ENCODE data around the gene ZNF568. TPM values are rescaled to one million over a fixed set of nuclear protein-coding genes. Genes with fewer than 3 reads are reported as not detected.

ZNF568 gene
- 28.0 TPM for polyA plus RNA-seq (ENCODE audit: insufficient read length)
- long read RNA-seq, donor 1, transcript ZNF568-201 (7 exons, 2,441 nt) = major isoform, 7 of 10 reads
- long read RNA-seq, donor 1, partial matches to known transcripts = 0 of 10 reads
- long read RNA-seq, donor 1, other reads (novel, unspliced or antisense) = 0 of 10 reads
- long read RNA-seq, donor 2, partial matches to known transcripts = 0 of 9 reads
- long read RNA-seq, donor 2, other reads (novel, unspliced or antisense) = 0 of 9 reads
- long read RNA-seq, donor 3, partial matches to known transcripts = 0 of 3 reads
- long read RNA-seq, donor 3, other reads (novel, unspliced or antisense) = 0 of 3 reads
- long read RNA-seq, donor 4 = 0 reads
- long read RNA-seq, donor 5, partial matches to known transcripts = 10 of 15 reads
- long read RNA-seq, donor 5, other reads (novel, unspliced or antisense) = 0 of 15 reads
- long read RNA-seq, donor 6, partial matches to known transcripts = 0 of 5 reads
- long read RNA-seq, donor 6, other reads (novel, unspliced or antisense) = 0 of 5 reads
- long read RNA-seq, donor 7, transcript ZNF568-208 (3 exons, 1,902 nt) = major isoform, 6 of 10 reads
- long read RNA-seq, donor 7, partial matches to known transcripts = 0 of 10 reads
- long read RNA-seq, donor 7, other reads (novel, unspliced or antisense) = 0 of 10 reads
- long read RNA-seq, donor 8, partial matches to known transcripts = 0 of 4 reads
- long read RNA-seq, donor 8, other reads (novel, unspliced or antisense) = 0 of 4 reads

- DNase-seq = peak; percentile 87
Observed at GRCh38 chr19:36915992-36916830, at the start of gene ZNF568, which contains the start of gene ZNF829. Gene ZNF568, plus strand, starts transcription at chr19:36916332. Its CDS starts 6,439 bp downstream, at chr19:36922771. Gene ZNF829, minus strand, starts transcription at chr19:36916291. Its CDS starts 1,124 bp downstream, at chr19:36915167.

GRCh38 chr19:36876993-36877938, 38.9 kb upstream of the ZNF568 start:
- DNase-seq = no peak

GRCh38 chr19:36891768-36892357, 24.3 kb upstream of the ZNF568 start:
- DNase-seq = no peak

- no peak for DNase-seq
Observed at GRCh38 chr19:36894849-36895383, 21.2 kb upstream of the ZNF568 start.

- DNase-seq = no peak
Observed at GRCh38 chr19:36898422-36898821, 17.7 kb upstream of the ZNF568 start.

GRCh38 chr19:36916991-36917390, 859 bp downstream of the ZNF568 start:
- peak; percentile 15 for DNase-seq

- no peak for DNase-seq
Observed at GRCh38 chr19:36918090-36918489, 2.0 kb downstream of the ZNF568 start.

- DNase-seq = no peak
Observed at GRCh38 chr19:36931684-36932083, 15.6 kb downstream of the ZNF568 start.

GRCh38 chr19:36939153-36939552, 23.0 kb downstream of the ZNF568 start:
- peak; percentile 20 for DNase-seq

GRCh38 chr19:36950335-36951119, 34.4 kb downstream of the ZNF568 start:
- DNase-seq = no peak

GRCh38 chr19:36962346-36962745, 46.2 kb downstream of the ZNF568 start:
- DNase-seq = no peak

GRCh38 chr19:36963280-36963679, 47.1 kb downstream of the ZNF568 start:
- peak; percentile 31 for DNase-seq

GRCh38 chr19:36972571-36972970, 56.4 kb downstream of the ZNF568 start:
- no peak for DNase-seq

- peak; percentile 85 for DNase-seq
Observed at GRCh38 chr19:36973021-36973843, 57.1 kb downstream of the ZNF568 start.

GRCh38 chr19:36973844-36974195, 57.7 kb downstream of the ZNF568 start:
- peak; percentile 3 for DNase-seq

- no peak for DNase-seq
Observed at GRCh38 chr19:36986131-36986530, 70.0 kb downstream of the ZNF568 start.

GRCh38 chr19:36986601-36987000, 70.5 kb downstream of the ZNF568 start:
- DNase-seq = no peak

GRCh38 chr19:36987091-36987490, 71.0 kb downstream of the ZNF568 start:
- DNase-seq = no peak
